ENCODE data around the gene AKR1C8.

- no peak for TF ChIP-seq EZH2phosphoT487 (IDR thresholded peaks at IDR 0.05; ENCODE audit: insufficient read depth, low read depth)
- TF ChIP-seq EZH2 (IDR thresholded peaks at IDR 0.05; ENCODE audit: insufficient read depth, poor library complexity, severe bottlenecking): no peak
These were observed 34.3 kb upstream of the AKR1C8 start for GRCh38 chr10:5219262-5219661.

Data from GM23248 (cell line).